ENCODE data around the gene ATG4B.
"Not testable (repeated sequence)": the region's sequence is repeated elsewhere in the genome, so short reads cannot be mapped to it uniquely, and the experiment has no call there.

The ATG4B gene

GRCh38 chr2:241637018-241637794 is at the start of gene ATG4B, which contains the start of gene THAP4:
Gene ATG4B (plus strand): TSS chr2:241637693. CDS start chr2:241637715, 22 bp downstream.
Gene THAP4 (minus strand): TSS chr2:241637158. CDS start chr2:241637017, 141 bp downstream.
- peak; percentile 71 for DNase-seq

DNA sequence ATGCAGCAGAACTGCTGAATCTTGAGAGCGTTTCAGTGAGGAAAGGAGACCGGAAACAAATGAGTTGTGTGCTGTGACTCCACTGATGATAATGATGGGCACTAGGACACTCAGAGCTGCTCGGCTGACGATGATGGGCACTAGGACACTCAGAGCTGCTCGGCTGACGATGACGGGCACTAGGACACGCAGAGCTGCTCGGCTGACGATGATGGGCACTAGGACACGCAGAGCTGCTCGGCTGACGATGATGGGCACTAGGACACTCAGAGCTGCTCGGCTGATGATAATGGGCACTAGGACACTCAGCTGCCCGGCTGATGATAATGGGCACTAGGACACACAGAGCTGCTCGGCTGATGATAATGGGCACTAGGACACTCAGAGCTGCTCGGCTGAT is 47.6 kb upstream of the ATG4B start:
- not testable (repeated sequence) for DNase-seq

DNA sequence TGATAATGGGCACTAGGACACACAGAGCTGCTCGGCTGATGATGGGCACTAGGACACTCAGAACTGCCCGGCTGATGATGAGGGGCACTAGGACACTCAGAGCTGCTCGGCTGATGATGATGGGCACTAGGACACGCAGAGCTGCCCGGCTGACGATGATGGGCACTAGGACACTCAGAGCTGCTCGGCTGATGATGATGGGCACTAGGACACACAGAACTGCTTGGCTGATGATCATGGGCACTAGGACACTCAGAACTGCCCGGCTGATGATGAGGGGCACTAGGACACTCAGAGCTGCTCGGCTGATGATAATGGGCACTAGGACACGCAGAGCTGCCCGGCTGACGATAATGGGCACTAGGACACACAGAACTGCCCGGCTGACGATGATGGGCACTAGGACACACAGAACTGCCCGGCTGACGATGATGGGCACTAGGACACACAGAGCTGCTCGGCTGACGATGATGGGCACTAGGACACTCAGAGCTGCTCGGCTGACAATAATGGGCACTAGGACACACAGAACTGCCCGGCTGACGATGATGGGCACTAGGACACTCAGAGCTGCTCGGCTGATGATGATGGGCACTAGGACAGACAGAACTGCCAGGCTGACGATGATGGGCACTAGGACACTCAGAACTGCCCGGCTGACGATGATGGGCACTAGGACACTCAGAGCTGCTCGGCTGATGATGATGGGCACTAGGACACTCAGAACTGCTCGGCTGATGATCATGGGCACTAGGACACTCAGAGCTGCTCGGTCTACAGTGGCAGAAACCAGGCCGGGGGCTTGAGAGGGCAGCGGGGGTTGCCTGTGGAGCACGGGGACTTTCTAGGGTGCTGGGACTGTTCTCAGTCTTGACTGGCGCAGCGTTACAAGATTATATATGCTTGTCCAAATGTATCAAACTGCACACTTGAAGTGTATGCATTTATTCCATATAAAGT is 46.7 kb upstream of the ATG4B start:
- not testable (repeated sequence) for DNase-seq

GRCh38 chr2:241592126-241592845 is 45.2 kb upstream of the ATG4B start:
- no peak for DNase-seq

DNA sequence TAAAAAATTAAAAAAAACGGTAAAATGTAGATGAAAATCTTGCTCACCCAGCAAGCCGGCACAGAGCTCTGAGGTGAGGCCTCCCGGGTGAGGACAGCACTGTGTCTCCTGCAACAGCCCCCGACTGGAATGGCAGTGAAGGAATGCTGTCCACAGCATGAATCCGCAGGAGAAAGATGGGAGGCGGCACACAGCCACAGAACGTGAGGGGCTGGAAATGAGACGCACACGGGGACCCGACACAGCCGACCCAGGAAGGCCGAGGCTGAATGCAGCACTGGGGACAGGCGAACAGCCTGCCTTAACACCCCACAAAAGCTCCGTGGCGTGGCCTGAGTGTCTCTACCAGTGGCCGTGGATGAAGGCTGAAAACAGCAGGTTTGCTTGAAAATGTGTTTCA is 44.2 kb upstream of the ATG4B start:
- DNase-seq = no peak

DNA sequence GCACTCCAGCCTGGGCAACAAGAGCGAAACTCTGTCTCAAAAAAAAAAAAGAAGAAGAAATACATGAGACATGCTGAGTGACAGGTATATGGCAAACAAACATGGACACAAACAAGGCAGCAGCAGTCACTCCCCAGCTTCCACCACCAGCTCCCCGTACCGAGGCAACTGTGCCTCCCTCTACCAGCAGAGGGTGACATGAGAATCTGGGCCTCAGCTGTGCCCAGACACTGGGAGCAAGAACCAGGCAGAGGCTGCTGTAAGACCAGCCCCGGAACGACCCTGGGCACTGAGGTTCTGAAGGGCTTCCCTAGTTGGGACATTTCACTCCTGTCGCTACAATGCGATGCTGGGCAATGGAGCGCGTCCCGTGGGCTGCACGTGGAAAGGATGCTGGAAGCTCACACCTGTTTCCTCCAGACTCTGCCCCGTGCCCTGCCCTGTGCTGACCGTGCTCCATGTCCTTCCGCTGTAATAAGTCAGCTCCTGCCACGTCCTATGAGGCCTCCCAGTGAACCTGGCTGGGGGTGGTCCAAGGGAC is 41.8 kb upstream of the ATG4B start:
- no peak for DNase-seq

- DNase-seq = no peak
Measured at GRCh38 chr2:241597561-241597960, 39.9 kb upstream of the ATG4B start.

DNA sequence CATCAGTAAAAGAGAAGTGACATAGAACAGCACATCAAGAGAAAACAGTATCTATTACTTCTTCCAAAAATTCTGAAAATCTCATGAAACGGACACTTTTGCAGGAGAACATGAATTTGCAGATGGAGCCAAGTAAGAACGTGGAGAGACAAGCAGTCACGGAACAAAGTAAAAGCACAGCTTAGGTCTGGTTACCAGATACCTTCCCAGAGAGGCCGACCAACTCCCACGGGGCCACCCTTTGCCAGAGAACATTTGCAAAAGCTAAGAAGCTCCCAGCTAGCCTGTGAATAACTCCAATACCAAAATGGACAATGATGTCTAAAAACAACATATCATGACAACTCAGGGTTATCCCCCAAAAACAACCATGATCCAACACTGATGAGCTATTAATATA is 39.4 kb upstream of the ATG4B start:
- DNase-seq = no peak

DNA sequence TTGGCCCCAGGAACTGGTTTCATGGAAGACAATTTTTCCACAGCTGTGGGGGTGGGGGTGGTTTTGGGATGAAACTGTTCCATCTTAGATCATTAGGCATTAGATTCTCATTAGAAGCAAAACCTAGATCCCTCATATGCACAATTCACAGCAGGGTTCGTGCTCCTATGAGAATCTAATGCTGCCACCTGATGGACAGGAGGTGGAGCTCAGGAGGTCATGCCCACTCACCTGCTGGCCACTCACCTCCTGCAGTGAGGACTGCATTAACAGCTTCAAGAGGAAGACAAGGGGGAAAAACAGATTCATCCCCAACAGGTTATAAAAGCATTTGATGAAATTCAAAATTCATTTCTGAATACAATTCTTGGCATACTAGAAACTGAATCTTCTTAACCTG is 39.0 kb upstream of the ATG4B start:
- DNase-seq = no peak

DNA sequence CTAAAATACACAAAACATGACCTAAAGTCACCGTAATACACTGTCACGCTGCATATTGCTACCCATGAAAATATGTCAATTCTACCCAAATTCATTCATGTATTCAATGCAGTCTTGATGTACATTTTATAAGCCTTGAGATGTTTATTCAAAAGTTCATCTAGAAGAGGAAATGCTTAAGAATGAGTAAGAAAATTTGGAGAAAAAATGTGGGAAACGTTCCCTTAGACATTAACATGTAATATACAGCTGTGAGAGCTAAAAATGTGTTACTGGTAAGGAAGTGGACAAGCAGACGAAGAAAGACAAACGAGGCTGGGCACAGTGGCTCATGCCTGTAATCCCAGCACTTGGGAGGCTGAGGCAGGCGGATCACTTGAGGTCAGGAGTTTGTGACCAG is 37.9 kb upstream of the ATG4B start:
- no peak for DNase-seq

DNA sequence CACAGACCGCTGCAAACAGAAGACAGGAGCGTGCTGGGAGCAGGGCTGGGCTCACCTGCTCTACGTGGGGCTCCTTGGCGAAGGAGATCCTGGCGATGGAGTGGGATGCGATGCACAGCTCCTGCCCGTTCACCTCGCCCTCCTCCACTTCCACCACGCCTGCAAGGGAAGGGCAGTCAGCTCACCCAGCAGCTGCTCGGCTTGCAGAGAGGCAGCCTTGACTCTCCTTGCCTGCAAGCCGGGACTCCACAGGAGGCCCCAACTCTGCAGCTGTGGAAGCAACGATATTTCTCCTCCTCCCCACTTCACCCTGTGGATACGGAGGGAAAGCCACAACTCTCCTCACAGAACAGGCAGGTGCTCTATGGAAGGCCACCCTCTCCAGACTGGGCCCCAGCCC is 35.7 kb upstream of the ATG4B start:
- no peak for DNase-seq

DNA sequence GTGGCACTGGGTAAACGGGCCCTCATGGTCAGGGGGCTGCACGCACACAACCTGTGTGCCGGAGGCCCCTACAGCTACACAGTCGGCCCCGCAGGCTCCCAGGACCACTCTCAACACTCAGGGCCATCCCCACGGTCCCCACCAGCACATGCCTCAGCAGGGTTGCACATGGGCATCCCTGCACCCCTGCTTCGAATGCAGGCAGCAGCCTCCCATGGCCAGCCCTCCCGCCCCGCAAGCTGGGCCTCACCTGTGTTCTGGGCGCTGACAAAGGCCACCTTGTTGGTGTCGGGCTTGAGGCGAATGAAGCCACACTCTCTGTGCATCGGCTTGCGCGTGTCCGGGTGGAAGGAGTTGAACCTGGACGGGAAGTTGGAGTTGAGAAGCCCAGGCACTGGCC is 34.8 kb upstream of the ATG4B start:
- DNase-seq = no peak

GRCh38 chr2:241603686-241604085 is 33.8 kb upstream of the ATG4B start:
- DNase-seq = no peak

GRCh38 chr2:241606186-241606585 is 31.3 kb upstream of the ATG4B start:
- DNase-seq = no peak

DNA sequence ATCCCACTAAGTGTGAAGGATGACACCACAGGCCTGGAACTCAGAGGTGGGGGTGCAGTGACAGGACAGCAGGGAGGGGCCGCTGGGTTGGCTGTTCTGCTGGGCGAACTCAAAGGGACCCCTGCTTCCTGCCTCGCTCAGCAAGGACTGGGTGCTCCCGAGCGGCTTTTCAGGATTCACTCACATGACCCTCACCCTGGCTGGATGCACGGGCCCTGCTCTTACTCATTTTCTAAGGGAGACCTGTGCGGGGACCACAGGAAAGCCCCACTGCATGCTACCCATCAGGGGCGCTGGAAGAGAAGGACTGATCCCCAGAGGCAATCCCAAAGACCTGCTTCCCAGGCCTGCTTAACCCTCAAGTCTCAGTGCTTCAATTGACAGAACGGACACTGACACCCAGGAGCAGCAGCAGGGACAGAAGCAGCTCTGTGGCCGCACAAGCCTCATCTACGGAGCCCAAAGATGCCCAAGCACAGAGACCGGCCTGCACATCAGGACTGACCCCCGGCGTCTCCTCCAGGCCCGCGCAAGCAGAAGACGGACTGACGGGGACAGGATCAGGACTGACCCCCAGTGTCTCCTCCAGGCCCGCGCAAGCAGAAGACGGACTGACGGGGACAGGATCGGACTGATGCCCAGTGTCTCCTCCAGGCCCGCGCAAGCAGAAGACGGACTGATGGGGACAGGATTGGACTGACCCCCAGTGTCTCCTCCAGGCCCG is 30.2 kb upstream of the ATG4B start:
- no peak for DNase-seq

DNA sequence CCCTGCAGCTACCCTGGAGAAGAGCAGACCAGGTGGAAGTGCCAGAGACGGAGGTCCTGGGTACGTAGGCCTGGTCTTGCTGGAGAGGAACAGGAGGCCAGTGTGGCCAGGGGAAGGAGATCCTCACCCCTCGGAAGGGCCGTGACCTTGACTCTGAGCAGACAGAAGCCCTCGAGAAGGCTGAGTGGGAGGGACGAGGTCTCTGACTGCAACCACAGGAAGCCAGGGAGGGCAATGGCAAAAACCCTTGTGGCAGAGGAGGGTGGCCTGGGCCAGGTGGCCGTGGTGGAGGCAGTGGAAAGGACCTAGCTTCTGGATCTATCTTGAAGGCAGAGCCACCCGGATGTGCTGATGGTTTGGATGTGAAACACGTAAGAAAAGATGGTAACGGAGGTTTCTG is 28.6 kb upstream of the ATG4B start:
- no peak for DNase-seq

DNA sequence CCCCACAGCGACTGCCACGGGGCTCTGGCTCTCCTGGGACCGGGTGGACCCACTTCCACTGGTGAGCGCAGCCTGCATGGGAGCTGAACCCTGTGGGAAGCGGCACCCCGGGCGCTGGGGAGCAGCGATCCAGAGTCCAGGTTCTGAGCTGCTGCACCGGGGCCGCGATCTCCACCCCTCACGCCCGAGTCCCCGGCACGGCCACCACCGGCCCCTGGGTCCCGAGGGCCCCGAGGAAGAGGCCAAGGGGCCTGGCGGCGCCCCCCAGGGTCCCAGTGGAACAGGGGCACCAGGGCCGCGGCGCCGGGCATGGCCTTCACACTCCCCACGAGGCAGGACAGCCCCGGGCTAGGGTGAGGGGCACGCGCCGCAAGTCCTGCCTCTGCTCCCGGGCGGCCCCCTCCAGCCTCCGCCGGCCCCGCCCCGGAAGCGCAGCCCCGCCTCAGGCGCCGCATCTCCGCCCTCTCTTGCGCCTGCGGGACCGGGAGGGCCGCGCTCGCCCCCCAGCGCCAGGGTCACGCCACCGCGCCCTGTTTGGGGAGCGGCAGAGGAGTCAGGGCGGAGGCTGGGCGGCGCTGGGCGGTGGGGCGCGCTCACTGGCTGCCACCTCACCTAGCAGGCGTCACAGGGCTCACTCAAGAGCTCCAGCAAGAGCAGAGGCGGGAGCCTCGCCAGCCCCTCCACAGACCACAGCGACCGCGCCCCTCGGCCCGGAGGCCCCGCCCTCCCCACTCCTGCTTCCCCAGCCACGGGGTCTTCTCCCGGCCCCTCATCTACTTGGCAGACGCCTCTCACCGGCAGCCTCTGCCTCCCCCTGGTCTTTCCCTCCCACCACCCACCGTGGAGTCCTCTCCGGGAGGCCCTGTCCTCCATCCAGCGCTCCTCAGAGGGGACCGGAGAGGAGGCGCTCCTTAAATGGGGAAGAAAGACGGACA is 27.4 kb upstream of the ATG4B start:
- peak; percentile 91 for DNase-seq

- no peak for DNase-seq
Measured at GRCh38 chr2:241611062-241611461, 26.4 kb upstream of the ATG4B start.

- no peak for DNase-seq
Measured at GRCh38 chr2:241612156-241613016, 25.1 kb upstream of the ATG4B start.

Data from stimulated activated CD4-positive, alpha-beta T cell treated with anti-CD3 and anti-CD28 coated beads, Interleukin-1b, Interleukin-23, amount 100 ng/mL, for 48 hours (primary cell).